DOHH2 (cell line): ENCODE results near the gene KLRC2.
"Not testable (repeated sequence)": the region's sequence is repeated elsewhere in the genome, so short reads cannot be mapped to it uniquely, and the experiment has no call there.

Source experiments
- CTCF ChIP-seq: fragments of 200-600 bp; sonication (generic); IDR thresholded peaks from one replicate; pipeline ENCODE4 v1.5.1; 2014; ENCODE audit warnings: antibody characterized with exemption, mild to moderate bottlenecking, low read depth, low read length; ENCODE audit not compliant: poor library complexity, severe bottlenecking
- EZH2phosphoT487 ChIP-seq: fragments of 200-600 bp; sonication (generic); IDR thresholded peaks from 2 replicates; pipeline ENCODE4 v1.6.1; 2017; ENCODE audit warnings: borderline replicate concordance, mild to moderate bottlenecking, antibody characterized with exemption, low read length, moderate library complexity, mixed read lengths

- TF ChIP-seq CTCF, EZH2phosphoT487: not testable (repeated sequence)
Measured at GRCh38 chr12:10481901-10482300, 46.1 kb upstream of the KLRC2 start.
